Mesenteric fat pad (tissue), 1 donor: ENCODE results near the gene TREML4. TPM values are rescaled to one million over a fixed set of nuclear protein-coding genes. Genes with fewer than 3 reads are reported as not detected.
"Not testable (repeated sequence)": the region's sequence is repeated elsewhere in the genome, so short reads cannot be mapped to it uniquely, and the experiment has no call there.

Experiments
- DNase-seq: peaks from one replicate; pipeline ENCODE4 v3.0.0-alpha.2; 2020; ENCODE audit warnings: low spot score
- long read RNA-seq: library from polyadenylated mRNA; unstranded; transcript quantifications from one replicate; pipeline ENCODE4 v2.0.0, GENCODE V29; 2020
- total RNA-seq: library from RNA; stranded (reverse); fragmentation: NEBNext Ultra II Directional; extraction: Animal tissue kit (Norgen Biotek cat#: 25700); gene quantifications from one replicate; pipeline ENCODE4 v1.2.1, GENCODE V29; 2021
- donor health status: DM: yes; HTN: yes; CAD: no.

TREML4 gene, protein sequence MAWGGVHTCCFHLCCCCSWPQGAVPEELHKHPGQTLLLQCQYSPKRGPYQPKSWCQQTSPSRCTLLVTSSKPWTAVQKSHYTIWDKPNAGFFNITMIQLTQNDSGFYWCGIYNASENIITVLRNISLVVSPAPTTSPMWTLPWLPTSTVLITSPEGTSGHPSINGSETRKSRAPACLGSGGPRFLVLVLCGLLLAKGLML
- total RNA-seq, result 0.67 TPM
- long read RNA-seq, result 0 reads

DNA sequence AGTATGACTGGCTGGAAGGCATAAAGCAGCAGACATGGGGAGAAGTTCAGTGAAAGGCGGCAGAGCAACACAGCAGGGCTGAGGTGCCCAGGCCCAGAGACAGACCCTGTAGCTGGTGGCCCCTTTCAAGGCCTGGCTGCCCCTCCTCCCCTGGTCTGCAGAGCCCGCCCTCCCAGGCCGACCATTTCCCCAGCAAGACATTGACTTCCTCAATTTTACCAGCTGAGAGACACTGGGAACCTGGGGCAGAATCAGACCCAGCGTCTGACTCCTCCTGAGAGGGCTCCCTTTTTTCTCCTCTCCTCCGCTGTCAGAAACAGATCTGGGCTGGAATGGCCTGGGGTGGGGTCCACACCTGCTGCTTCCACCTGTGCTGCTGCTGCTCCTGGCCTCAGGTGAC, at the start of gene TREML4:
Gene TREML4, plus strand, starts transcription at position 254 of the 400 bp plus-strand sequence. Its CDS starts 79 bp downstream, at position 333.
- DNase-seq, result no peak

DNA sequence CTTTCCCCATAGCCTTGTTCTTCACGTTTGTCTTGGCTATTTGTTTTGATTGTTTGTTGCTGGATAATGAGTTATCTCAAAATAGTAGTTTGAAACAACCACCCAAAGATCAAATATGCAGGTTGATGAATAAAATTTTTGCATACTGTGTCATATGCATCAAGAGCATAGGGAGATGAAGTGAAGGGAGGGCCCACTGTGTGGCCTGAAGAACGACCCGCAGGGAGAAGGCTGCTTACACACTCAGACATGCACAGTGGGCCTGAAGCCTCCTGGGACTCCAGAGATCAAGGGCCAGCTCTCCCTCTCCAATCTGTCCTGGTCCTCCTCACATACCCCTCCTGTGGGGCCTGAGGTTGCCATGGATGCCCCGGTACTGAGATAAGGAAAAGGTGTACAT, 49.0 kb upstream of the TREML4 start:
- DNase-seq, result no peak

DNA sequence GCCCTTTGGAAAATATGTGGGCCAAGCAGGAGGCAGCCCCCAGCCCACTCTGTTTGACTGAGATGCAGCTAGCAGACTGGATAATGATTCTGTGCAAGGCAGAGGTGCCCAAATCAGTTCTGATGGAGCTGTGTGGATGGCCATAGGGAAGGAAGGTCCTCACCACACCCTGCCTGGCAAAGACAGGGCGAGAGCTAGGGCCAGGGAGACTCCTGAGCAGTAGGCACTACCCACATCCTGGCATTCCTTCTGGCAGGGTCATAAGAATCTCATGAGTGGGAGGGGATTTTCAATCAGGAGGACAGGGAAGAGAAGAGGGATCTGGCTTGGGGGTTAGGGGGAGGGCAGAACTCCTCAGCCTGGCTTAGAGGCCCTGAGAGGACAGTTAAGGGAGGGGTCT, 46.6 kb upstream of the TREML4 start:
- DNase-seq, result no peak

DNA sequence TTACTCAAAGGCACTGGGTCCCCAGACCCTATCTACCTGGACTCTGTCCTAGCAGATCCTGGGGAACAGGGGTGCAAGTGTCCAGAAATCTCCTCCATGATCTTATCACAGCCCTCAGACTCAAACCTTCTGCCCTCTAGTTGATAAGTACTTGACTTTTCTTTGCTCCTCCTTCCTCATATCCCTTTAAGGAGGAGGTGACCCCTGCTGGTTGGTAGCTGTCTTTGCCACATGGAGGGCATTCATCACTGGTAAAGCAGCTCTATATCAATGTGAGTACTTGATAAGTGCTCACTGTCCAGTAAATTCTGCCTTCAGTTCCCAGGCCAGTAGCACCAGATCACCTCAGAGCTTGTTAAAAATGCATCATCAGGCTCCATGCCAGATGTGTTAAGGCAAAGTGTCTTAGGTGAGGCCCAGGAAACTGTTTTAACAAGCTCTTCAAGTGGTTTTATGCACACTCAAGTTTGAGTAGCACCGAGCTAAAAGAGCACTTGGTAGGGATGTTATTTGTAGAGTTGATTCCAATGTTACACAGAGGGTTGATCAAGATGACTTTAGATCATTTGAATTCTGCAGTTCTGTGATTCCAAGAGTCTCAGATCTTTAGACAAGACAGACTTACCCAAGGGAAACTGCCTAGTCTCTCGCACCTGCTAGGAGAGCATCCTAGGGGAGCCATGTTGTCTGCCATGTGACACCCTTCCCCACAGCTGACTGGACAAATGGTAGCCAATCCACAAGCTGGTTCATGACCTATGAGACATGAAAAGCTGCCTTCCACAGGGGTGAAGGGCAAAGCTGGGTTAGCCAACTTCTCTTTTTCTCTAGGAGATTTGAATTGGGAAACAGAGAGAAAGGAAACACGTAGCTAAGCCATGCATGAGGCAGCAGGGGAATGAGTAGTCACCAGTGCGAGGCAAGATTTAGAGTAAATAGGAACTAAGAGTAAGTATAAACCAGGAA, 45.8 kb upstream of the TREML4 start:
- no peak for DNase-seq

DNA sequence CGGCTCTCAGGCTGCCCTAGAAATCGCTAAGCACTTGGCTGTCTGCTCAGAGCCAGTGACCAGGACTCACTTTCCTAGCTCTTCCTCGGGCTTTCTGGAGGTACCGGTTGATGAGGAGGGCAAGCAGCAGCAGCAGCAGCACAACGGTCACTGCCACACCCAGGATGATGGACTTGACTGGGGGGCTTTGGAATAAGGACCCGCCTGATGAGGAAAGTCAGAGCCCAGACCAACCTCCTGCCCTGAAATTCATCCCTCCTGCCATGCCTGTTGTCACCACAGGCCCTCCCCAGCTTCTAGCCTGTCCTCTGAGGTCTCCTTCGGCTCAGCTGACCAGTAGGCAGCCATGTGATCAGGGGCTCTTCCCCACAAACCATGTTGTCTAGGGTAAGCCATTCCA, 43.4 kb upstream of the TREML4 start:
- no peak for DNase-seq

DNA sequence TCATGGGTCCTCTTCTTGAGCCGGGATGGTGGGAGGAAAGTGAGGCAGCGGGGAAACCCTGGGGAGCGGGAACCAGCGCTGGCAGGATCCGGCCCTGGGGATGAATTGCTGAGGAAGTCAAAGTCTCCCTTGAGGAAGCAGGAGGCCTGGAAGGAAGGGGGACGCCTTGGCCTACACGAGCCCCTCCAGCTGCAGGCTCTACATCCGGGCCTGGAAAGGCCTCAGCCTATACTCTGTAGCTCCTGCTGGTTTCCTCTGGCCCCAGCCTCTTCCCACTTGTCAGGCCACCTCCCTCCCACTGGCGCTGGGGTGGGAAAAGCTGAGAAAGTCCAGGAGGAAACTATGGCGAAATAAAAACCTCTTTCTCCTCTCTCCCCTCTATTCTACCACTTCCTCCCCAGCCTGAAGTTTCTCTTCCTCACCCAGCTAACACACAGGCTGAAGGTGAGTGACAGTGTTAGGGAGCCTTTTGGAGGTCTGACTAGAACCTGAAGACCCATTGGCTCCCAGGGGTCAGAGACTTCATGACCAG, 42.1 kb upstream of the TREML4 start:
- no peak for DNase-seq

DNA sequence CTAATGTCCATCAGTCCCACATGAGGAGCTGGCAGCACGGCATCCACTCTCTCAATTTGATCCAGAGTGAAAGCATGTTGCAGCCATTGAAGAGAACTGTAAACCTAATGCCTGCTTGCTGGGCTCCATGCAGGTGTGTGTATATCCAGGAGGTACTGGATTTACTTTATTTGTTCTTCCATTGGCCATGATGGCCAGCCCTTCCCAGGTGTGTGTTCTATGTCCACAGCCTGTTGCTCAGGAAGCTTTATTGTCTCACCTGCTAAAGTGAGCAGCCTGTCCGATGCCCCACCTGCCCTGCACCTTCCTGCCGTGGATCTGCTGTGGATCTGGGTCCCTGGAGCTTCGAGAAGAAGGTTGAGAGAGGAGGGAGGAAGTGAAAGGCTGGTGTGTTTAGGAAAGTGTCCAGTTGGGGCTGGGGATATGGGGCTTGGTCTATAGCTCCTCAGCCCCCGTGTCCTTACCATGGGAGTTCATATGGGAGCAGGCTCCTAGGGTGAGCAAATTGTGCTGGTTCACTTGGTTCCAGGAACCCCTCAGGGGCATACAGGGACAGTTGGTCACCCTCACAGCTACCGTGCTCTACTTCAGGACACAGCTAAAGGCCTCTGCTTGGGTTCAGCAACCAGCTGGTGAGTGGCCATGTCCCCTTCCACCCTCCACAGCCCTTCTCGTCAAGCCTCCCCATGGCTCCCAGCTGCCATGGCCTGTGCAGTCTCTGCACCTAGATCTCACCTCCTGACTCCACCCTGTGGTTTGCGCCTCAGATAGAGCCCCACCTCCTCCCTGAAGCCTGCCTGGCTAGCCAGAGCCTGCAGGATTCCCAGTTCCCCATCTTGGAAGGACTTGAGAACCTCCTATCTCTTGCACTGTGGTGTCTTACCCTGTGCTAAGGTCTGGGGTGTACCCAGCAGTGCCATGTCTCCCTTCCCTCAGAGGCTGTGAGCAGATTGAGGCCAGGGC, 39.9 kb upstream of the TREML4 start:
- no peak for DNase-seq

DNA sequence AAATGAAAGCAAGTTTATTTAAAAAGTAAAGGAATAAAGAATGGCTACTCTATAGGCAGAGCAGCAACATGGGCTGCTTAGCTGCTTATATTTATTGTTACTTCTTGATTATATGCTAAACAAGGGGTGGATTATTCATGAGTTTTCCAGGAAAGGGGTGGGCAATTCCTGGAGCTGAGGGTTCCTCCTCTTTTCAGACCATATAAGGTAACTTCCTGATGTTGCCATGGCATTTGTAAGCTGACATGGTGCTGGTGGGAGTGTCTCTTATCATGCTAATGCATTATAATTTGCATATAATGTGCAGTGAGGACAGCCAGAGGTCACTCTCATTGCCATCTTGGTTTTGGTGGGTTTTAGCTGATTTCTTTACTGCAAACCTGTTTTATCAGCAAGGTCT, 39.1 kb upstream of the TREML4 start:
- not testable (repeated sequence) for DNase-seq

DNA sequence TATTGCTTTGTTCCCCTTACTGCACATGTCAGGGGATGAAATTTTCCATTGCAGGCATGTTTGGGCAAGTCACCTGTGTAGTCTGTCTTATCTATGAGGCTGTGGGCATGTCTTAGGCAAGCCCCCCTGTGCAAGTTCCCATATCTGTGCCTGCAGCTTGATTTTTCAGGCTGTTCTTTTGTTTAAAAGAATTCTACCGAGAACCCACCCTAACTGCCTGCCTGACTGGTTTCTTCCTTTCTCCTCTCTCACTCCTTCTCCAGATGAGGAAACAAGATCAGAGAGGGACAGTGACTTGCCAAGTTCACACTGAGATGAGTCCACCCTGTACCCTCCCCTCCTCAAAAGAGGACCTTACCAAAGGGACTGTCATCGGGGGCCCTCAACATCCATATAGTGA, 38.2 kb upstream of the TREML4 start:
- no peak for DNase-seq

DNA sequence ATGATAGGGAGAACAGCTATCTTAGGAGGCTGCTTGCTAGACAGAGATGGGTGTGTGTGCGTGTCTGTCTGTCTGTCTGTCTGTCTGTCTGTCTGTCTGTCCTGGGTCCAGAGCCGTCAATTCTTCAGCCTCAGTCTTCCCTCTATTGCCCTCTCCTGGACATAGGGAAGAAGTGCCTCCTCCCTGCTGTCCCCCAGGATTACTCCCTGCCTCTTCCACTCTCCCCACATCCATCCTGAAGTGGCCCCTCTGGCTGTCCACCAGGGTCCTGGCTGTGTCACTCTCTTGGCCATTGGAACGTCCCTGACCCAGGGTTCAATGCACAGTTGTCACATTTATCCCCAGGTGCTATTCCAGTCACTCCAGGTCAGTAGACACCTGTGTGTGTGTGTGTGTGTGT, 37.4 kb upstream of the TREML4 start:
- DNase-seq, result no peak

DNA sequence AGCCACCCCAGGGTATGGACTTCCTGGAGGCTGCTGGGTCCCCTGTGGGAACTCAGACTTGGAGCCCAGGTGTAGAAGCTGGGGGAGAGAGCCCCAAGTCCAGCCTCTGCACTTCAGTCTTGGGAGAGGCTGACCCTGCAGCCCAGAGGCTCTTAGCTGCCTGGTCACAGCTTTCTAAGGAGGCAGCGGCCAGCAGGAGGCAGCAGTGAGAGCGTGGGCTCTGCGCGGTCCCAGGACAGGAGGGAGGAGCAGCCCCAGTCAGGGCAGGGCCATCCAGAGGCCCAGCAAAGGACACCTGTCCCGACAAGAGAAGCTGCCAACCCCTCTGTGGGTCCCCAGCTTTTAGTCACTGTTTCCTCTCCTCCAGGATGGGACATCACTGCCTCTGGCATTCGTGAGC, 36.6 kb upstream of the TREML4 start:
- no peak for DNase-seq

DNA sequence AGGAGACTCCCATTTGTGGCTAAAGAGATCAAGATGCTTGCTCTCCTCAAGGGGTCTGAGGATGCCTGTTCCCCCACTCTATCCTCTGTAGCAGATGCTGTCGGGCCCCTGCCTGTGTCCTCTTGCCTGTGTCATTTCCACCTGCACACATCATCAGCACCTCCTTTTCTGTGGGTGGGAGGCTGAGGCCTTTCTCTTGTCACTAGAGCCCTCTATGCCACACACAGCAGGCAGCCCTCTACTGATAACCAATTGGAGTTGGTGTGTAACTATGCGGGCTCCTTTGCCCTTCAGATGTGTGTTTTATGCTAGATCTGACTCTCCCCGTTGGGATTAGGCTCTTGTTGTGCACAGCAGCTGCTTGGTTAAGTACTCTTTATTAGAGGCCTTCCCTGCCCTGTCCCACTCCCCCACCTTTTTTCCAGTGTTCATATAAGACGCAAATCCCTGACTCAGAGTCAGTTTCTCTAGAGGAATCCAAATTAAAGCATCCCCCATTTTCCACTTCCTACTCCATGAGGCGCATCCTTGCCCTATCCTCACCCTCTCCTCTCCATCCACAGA, 34.9 kb upstream of the TREML4 start:
- DNase-seq, result no peak

DNA sequence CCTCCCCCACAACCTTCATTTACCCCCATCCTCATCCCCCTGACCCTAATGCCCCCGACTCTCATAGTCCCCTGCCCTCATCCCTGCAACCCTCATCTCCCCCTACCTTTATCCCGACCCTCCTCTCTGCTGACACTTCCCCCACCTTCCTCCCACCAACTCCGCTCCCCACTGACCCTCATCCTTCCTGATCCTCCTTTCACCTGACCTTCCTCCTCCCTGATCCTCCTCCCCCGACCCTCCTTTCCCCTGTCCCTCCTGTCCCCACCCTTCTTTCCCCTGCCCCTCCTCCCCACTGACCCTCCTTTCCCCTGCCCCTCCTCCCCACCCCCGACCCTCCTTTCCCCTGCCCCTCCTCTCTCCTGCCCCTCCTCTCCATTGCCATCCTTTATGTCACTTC, 34.3 kb upstream of the TREML4 start:
- no peak for DNase-seq

DNA sequence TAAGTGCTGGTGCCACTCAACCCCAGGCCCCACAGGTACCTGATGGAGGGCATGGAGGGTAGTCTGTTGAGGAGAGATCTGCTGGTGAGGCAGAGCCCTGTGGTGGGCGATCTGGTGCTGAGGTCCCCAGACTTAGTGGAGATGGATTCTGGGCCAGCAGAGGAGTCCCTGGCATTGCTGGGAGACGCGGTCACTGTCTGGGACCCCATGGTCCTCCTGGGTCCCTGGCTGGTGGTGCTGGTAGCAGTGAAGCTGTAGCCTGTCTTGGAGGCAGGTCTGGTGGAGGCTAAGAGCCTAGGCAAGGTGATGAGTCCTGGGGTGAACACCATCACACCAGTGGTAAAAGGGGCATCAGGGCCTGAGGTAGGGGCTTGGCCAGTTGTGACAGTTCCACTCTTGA, 33.8 kb upstream of the TREML4 start:
- no peak for DNase-seq

DNA sequence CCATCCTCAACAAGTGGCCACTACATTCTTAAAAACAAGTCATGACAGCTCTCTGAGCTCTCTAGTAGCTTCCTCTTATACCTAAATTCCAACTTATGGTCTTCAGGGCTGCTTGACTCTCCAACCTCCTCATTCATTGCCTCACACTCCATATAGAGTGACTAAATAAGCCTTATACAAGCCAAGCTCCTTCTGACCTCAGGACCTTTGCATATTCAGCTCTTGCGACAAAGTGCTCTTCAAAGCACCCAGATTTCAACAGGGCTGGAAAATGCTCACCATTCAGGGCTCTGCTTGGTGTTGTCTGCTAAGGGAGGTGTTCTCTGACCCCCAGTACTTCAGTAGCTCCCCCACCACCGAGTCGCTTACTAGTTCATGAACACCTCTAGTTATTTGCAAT, 30.9 kb upstream of the TREML4 start:
- DNase-seq, result no peak

DNA sequence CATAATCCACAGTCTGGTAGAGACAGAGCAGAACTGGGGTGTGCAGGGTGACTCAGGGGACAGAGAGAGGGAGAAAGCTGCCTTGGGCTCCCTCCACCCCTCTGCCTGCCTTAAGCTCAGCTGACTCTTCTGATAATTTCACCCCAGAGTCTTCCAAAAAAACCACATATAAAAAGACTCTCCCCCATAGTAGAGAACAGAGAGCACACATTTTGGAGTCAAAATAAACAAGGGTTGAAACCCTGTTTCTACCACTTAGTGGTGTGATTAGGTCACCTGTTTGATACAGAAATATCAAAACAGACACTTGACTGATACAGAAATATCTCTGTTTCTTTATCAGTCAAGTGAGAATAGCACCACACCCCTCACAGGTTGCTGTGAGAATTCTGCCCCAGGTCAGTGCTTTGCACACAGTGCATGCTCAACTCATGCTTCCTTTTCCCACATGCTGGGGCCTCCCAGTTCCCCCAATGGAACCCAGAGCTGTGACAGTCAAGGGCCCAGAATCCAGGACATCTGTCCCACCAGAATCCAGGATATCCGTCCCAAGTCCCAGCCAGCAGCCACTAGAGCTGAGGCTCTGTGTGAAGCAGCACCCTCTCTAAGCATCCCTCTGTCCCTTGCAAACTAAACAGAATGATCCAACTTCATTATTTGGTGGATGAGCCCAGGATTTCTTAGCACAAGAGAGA, 28.4 kb upstream of the TREML4 start:
- peak; percentile 73 for DNase-seq

DNA sequence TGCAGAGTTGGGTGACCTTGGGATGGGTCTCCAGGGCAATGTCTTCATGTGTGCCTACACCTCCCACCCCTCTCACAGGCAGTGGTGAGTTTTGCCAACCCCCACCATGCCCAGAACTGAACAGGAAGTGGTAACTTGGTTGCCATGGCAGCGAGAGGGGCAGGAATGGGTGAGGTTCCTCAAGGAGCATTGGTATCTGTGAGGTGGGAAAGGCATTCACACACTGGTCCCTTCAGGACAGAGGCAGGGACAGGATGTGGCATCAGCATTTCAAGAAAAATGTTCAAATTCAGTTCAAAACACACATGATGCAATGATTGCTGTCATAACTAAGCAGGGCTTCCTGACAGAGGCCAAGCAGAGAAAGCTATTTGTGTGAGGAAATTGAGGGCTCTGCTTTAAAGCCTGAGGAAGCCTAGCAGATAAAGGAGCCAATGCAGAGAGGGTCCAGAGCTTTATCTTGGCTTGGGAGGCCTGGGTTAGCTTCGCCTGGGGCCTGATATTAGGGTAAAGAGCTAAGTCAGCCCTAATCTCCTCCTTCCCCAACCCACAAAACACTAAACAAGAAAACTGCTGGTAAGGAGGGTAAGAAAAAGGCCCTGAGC, 27.8 kb upstream of the TREML4 start:
- peak; percentile 74 for DNase-seq

DNA sequence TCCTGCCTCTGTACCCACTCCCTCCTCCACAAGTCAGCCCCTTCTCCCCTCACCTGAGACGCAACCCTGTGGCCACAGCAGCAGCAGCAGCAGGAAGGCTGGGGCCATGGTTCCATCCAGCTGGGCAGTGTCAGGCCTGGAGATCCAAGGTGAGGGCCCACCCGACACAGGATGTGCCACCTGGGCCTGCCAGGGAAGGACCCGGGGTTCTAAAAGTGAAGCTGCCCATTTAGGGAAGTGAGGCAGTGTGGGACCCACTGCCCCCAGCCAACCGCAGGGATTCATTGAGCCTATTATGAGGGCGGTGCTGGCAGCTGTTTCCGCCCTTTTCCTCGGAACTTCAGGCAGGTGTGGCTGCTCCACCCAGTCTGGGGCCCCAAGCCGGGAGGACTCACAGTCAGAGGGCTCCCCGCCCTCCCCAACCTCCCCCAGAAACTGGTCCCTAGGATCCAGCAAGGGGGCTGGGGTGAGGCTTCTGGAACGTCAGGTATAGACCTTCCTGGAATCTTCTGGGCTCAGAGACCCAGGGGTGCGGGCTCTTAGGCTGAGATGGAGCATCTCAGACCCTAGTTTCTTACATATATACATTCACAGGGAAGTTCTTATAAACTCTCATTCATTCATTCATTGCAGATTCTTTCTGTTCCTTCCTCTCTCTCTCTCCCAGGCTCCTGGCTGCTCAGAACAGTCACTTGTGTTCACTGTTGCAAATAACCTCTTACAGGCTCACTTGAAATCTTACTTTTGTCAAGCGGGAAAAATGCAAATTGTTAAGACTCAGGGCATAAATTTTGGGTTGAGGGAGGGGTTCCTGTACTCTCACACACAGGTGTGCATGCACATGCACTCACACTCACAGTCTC, 27.0 kb upstream of the TREML4 start, which contains the start of gene TREML2:
Gene TREML2, minus strand, starts transcription at position 249 of the 863 bp plus-strand sequence. Its CDS starts 141 bp downstream, at position 108.
- DNase-seq, result peak; percentile 59

DNA sequence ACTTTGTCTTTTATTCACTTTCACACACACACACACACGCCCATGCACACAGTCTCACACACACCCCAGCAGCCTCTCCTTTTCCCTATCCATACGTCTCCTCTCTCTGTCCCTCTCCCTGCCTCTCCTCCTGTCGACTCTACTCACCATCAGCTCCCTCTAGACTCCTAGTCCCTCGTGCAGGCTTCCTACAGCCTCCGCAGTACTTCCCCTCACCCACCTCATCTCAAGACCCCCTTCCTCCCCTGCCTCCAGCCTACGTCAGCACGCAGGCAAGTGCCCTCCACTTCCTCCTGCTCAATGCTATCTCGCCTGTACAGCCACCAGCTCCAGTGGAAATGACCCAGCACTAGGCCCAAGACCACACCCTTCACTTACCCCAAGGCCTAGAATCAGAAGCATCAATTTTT, 26.4 kb upstream of the TREML4 start:
- peak; percentile 41 for DNase-seq
